Measurements from ENCODE around the gene KBTBD4.

KBTBD4 gene

GRCh38 chr11:47523490-47524225 lies 55.1 kb downstream of the KBTBD4 start:
- peak; percentile 85 for DNase-seq
